Stimulated activated naive CD8-positive, alpha-beta T cell treated with anti-CD3 and anti-CD28 coated beads, Interleukin-15, amount 100 ng/mL, for 72 hours (primary cell): ENCODE results near the gene GAB1.

Experiments
- ATAC-seq: fragments of 150-1000 bp; cut with Tn5 transposase; 2 replicates; pipeline ENCODE4 v1.10.0; 2021; ENCODE audit warnings: mild to moderate bottlenecking, moderate library complexity
- DNase-seq, 2 donors: peaks; one replicate each; pipeline ENCODE4 v3.0.0; 2021 to 2022
- H3K27ac Mint-ChIP-seq, 2 donors: one replicate each; pipeline ENCODE4 v1.8.0; 2022; ENCODE audit warnings: mild to moderate bottlenecking in 2 of 2, mixed read lengths in 2 of 2, moderate library complexity in 2 of 2
- H3K27me3 Mint-ChIP-seq: one replicate; pipeline ENCODE4 v1.8.0; 2022; ENCODE audit warnings: mixed read lengths
- H3K4me1 Mint-ChIP-seq: one replicate; pipeline ENCODE4 v1.8.0; 2022; ENCODE audit warnings: mild to moderate bottlenecking, mixed read lengths
- H3K4me3 Mint-ChIP-seq, 2 donors: one replicate each; pipeline ENCODE4 v1.8.0; 2022; ENCODE audit warnings: mild to moderate bottlenecking in 2 of 2, mixed read lengths in 2 of 2, moderate library complexity in 1 of 2
- H3K9me3 Mint-ChIP-seq, 2 donors: one replicate each; pipeline ENCODE4 v1.8.0; 2022; ENCODE audit warnings: mixed read lengths in 2 of 2

Gene GAB1

DNA sequence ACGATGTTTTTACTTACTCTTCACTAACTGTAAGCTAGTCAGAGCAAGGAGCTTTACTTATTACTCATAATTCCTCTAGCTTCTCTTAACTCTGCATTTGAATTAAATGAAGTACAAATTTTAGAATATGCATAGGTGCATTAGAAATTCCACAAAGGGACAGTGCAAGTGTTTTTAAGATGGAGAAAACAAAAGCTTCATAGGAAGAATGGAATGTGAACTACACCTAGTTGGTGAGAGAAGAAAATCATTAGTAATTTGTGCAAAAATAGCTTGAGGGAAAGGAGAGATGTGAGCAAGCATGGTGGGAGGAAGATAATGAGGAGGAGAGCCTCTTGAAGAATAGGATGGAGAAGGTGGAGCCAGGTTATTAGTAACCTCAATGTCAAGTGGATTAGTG, 99.3 kb downstream of the GAB1 start:
- H3K9me3 Mint-ChIP-seq, result peaks cover 2 to 3% of the 10 kb centered on the region in 2 donors
- H3K4me1 Mint-ChIP-seq, result no peaks in the 10 kb centered on the region
- ATAC-seq, result no peak
- H3K4me3 Mint-ChIP-seq, result no peak overlapping the region
- no peak overlapping the region for H3K27ac Mint-ChIP-seq
- no peaks in the 10 kb centered on the region for H3K27me3 Mint-ChIP-seq
- no peak for DNase-seq

DNA sequence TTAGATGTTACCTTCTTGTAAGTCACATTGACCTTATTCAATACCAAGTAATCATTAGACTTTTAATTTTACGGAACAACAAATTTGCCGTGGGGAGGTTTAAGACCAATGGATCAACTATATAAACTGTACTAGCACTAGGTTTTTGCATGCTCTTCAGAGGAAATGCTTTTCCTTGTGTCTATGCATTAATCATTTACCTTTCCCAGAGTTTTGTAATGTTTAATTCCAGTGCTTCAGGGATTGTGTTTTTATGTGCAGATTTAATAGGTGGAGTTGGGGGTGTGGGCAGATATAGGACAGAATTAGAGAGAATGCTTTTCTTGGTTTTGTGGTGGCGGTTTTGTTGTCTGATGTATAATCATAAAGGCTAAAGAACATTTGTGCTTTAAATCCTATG, 100.8 kb downstream of the GAB1 start:
- Mint-ChIP-seq H3K4me1 (no peaks in the 10 kb centered on the region), H3K4me3 (no peak overlapping the region), H3K27ac (no peak overlapping the region), H3K27me3 (no peaks in the 10 kb centered on the region), H3K9me3 (no peaks in the 10 kb centered on the region)
- no peak for ATAC-seq
- no peak for DNase-seq

DNA sequence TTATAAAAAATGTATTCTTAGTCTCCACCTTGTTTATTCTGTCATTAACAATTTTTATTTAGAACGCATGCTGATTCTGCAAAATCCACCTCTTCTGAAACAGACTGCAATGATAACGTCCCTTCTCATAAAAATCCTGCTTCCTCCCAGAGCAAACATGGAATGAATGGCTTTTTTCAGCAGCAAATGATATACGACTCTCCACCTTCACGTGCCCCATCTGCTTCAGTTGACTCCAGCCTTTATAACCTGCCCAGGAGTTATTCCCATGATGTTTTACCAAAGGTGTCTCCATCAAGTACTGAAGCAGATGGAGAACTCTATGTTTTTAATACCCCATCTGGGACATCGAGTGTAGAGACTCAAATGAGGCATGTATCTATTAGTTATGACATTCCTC, 101.3 kb downstream of the GAB1 start:
- H3K4me3 Mint-ChIP-seq, result no peak overlapping the region
- H3K27ac Mint-ChIP-seq, result no peak overlapping the region
- DNase-seq (no peak), ATAC-seq (no peak)
- no peaks in the 10 kb centered on the region for H3K4me1 Mint-ChIP-seq
- H3K27me3 Mint-ChIP-seq, result no peaks in the 10 kb centered on the region
- no peaks in the 10 kb centered on the region for H3K9me3 Mint-ChIP-seq

DNA sequence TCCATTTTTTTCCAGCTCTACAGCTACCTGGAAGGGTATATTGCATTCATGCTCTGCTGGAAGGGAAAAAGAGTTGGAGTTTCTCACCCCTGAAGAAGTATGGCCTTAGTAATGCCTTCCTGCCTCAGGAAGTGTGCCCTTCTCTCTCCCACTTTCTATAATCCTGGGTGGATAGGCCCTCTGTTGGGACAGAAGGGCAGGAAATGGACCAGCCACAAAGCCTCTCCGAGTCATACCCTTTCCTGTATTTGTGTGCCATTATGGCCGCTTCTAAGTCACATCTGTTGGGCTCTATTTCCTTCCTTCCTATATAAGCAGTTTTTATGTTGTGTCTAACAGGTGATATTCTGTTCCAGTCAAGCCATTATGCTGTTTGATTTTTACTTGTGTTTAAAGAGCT, 102.0 kb downstream of the GAB1 start:
- ATAC-seq (no peak), DNase-seq (no peak)
- Mint-ChIP-seq H3K27ac (no peak overlapping the region), H3K9me3 (no peaks in the 10 kb centered on the region), H3K4me1 (no peaks in the 10 kb centered on the region), H3K4me3 (no peak overlapping the region), H3K27me3 (no peaks in the 10 kb centered on the region)

DNA sequence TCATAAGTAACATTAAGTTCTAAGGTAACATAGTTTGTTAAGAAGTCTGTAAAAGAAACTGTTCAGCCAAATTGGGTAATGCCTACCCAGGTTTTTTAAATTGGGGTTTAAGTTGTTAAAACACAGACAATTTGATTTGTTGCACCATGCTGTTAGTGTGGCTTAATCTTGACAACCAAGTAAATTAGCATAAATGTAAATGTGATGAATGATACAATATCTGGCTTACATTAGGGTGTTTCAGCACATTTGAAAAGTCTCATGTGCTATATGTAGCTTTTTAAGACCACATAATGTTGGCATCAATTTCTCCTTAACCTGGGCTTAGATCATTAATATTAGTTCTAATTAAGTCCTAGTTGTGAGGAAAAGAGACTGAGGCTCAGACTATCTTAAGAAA, 104.4 kb downstream of the GAB1 start:
- ATAC-seq, result no peak
- Mint-ChIP-seq H3K4me1 (no peaks in the 10 kb centered on the region), H3K4me3 (no peak overlapping the region), H3K27me3 (no peaks in the 10 kb centered on the region), H3K27ac (no peak overlapping the region), H3K9me3 (no peaks in the 10 kb centered on the region)
- no peak for DNase-seq

DNA sequence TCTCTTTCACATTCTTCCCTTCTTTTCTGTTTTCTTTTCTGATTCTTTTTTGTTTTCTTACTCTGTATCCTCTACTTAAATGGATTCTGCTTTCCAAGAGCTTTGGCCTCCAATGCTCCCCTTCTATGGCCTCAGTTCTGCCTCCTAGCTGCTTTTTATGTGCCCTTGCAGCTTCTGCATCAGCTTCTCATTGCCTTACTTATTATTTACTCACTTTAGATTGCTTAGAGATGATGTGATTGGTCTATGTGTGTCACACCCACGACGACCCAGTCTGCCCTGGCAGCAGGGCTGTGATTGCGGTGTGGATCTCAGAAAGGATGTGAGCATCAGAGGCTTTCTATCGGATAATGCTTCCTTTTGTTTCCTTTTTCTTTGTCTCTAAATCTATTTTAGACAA, 105.0 kb downstream of the GAB1 start:
- Mint-ChIP-seq H3K9me3 (no peaks in the 10 kb centered on the region), H3K27ac (no peak overlapping the region), H3K4me3 (no peak overlapping the region), H3K27me3 (no peaks in the 10 kb centered on the region), H3K4me1 (no peaks in the 10 kb centered on the region)
- ATAC-seq (no peak), DNase-seq (no peak)

DNA sequence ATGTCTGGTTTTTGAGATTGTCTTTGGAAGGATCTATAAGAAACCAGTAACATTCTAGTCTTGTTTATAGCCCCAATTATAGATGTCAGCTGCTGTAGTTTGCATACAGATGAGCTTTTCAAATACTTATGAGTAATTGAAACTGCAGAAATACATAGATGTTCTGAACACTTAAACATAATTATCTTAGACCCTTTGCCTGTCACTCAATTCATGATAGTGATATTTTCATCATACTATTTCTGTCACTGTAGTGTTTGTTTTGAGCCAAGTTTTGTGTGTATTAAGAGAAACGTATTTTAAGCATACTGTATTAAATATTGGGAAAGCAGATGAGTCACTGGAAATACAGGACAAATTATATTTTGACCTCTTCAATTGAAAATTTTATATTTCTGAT, 107.1 kb downstream of the GAB1 start:
- no peak overlapping the region for H3K4me3 Mint-ChIP-seq
- no peak for DNase-seq
- no peaks in the 10 kb centered on the region for H3K4me1 Mint-ChIP-seq
- ATAC-seq, result no peak
- no peaks in the 10 kb centered on the region for H3K9me3 Mint-ChIP-seq
- H3K27ac Mint-ChIP-seq, result no peak overlapping the region
- no peaks in the 10 kb centered on the region for H3K27me3 Mint-ChIP-seq

DNA sequence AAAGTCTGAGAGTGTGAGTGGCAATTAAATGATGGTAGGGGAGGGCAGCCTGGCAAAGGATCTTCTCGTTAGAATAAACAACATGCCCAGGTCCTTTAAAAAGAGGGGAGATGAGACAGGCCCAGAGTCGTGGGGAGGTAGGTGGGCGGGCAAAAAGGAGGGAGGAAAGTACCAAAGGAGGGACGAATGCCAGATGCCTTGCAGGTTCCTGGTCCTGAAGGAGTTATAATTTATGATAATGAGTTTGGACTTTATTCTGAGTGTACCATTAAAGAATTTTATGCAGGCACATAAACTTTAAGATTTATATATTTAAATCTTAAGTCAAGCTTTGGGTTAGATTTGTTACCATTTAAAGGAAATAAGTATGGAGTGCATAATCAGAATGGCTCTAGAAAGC, 114.5 kb downstream of the GAB1 start:
- Mint-ChIP-seq H3K4me3 (no peak overlapping the region), H3K9me3 (no peaks in the 10 kb centered on the region), H3K27ac (no peak overlapping the region), H3K27me3 (peaks cover 7% of the 10 kb centered on the region), H3K4me1 (no peaks in the 10 kb centered on the region)
- ATAC-seq (no peak), DNase-seq (no peak)

DNA sequence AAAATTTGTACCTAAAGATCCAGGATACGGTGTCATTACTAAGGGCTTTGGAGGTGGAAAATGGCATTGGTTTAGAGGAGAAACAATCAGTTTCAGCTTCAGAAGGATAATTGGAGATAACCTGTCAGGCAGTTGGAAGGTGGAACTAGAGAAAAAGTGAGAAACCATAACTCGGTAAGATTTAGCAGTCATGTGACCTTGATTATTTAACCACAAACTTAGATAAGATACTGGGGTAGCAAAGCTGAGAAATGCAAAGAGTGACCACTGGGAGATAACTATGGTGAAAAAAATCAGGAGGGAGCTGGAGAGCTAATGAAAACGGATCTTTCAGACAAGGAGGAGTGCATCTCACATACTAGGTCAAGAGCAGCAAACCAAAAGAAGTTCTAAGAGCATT, 118.5 kb downstream of the GAB1 start:
- ATAC-seq, result no peak
- H3K9me3 Mint-ChIP-seq, result no peaks in the 10 kb centered on the region
- DNase-seq, result no peak
- H3K4me1 Mint-ChIP-seq, result no peaks in the 10 kb centered on the region
- peaks cover 7% of the 10 kb centered on the region for H3K27me3 Mint-ChIP-seq
- H3K4me3 Mint-ChIP-seq, result no peak overlapping the region
- H3K27ac Mint-ChIP-seq, result no peak overlapping the region

DNA sequence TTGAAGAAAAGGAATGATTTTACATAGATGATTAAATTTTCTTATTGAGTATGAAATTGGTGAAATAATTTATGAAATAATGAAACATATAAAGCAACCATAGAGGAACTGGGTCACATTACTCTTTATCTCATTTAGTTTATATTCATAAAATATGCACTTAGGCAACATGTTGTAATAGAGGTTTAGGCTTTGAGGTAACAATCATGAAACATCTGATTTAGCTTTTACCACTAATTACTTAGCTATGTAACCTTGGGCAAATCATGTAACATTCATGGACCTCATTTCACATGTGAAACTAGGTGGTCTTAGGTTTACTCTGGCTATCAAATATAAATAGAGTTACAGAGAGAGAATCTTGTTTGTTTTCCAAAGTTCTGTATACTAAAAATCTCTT, 122.3 kb downstream of the GAB1 start:
- Mint-ChIP-seq H3K4me1 (no peaks in the 10 kb centered on the region), H3K27me3 (no peaks in the 10 kb centered on the region), H3K27ac (no peak overlapping the region), H3K4me3 (no peak overlapping the region), H3K9me3 (no peaks in the 10 kb centered on the region)
- DNase-seq, result no peak
- ATAC-seq, result no peak

DNA sequence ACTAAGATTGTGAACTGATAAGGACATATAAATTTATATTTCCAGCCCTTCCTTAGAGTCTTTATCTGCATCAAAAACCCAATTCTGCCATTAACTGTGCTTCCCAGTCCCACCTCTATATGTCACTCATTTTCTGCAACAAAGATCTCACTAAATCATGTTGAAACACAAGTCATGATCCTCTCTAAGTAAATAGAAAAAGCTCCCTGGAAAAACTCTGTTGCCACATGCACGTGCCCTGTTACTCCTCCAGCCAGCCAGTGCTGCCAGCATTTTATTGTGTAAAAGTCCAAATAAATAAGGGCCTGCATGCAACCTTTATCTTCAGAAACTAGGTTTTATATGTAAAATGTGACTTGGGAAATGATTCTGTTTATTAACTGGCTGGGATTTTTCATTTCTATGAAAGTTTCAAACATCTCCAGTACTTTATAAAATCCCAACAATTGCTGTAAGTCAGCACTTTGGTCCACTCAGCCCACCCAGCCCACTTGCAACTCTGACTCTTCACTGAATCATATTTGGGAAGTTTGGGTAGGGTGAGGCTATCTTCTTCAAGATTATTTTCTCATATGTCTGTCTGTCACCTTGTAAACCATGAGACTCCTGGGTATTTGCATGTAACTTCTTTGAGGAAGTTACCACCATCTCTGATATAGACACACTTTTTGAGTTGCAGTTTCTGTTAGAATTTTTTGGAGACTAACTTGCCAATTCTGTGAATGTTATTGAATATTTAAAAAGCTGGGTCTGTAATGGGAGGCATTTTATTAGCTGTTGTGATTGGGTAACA, 136.9 kb downstream of the GAB1 start:
- no peak overlapping the region for H3K27ac Mint-ChIP-seq
- H3K27me3 Mint-ChIP-seq, result no peaks in the 10 kb centered on the region
- H3K9me3 Mint-ChIP-seq, result no peaks in the 10 kb centered on the region
- no peak for ATAC-seq
- no peak for DNase-seq
- no peaks in the 10 kb centered on the region for H3K4me1 Mint-ChIP-seq
- no peak overlapping the region for H3K4me3 Mint-ChIP-seq

DNA sequence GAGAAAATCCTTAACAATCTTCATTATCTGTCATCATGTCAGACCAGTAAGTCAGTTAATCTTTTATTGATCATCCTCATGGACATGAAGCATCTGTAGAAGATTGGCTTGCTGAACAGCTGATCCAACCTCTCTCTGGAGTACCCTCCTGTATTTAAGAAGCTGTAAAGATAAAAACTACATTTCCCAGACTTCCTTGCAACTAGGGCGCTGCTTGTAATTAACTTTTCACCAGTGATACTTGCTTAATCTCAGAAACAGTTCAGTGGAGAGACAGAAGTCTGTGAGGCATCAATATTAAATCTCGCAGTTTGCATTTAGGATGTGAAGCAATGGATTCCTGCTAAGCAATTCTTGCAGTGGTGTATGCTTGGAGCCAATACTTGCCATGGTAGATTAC, 140.8 kb downstream of the GAB1 start:
- ATAC-seq, result no peak
- Mint-ChIP-seq H3K4me1 (no peaks in the 10 kb centered on the region), H3K4me3 (no peak overlapping the region), H3K27ac (no peak overlapping the region), H3K27me3 (no peaks in the 10 kb centered on the region), H3K9me3 (no peaks in the 10 kb centered on the region)
- no peak for DNase-seq

DNA sequence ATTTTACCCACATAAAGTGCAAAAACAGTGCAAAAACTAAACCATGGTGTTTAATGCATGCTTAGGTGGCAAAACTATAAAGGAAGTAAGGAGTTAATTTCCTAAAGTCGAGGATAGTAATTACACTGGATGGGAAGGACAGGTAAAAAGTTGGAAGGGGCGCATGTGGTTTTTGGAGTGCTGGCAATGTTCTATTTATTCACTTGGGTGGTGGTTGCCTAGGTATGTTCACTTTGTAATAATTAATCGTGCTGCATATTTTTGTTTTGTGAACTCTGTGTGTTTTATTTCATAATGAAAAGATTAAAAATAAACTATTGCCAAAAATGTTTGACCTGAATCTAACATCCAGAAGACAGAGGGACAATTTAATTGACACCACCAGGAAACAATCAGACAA, 144.7 kb downstream of the GAB1 start:
- Mint-ChIP-seq H3K4me3 (no peak overlapping the region), H3K9me3 (no peaks in the 10 kb centered on the region), H3K27me3 (peaks cover 7% of the 10 kb centered on the region), H3K27ac (no peak overlapping the region), H3K4me1 (no peaks in the 10 kb centered on the region)
- no peak for DNase-seq
- no peak for ATAC-seq

DNA sequence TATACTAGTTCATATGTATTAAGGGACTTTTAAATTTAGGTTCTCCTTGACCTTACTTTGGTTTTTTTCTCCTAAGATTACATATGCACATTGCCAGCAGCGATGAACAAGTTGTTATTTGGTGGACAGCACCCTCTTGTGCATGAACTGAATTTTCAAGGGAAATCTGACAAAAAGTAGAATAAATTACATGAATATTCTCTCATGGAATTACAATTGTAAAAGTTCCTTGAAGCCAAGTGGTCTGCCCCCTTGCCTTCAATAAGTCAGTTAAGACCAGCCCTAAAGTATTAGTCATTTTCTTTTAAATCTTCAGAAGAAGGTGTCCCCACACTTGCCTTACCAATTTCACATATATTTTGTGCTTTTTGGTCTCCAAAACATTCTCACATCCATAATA, 146.2 kb downstream of the GAB1 start:
- Mint-ChIP-seq H3K9me3 (no peaks in the 10 kb centered on the region), H3K4me3 (no peak overlapping the region), H3K27ac (no peak overlapping the region), H3K4me1 (no peaks in the 10 kb centered on the region), H3K27me3 (peaks cover 7% of the 10 kb centered on the region)
- ATAC-seq (no peak), DNase-seq (no peak)

DNA sequence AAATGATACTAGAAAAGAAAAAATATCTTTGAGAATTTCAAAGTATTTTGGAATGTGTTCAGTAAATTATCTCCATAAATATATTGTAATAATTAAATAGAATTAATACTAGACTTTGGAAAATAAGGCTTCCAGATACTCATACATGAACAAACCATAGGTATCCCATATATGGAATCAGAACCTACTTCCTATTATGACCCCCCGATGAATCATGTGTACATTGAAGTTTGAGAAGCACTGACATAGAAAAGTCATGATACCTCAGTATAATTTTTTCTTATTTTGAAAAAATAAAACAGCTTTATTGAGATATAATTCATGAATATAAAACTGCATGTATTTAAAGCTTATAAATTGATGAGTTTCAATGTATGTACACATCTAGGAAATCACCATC, 149.6 kb downstream of the GAB1 start:
- DNase-seq, result no peak
- Mint-ChIP-seq H3K9me3 (no peaks in the 10 kb centered on the region), H3K4me3 (no peak overlapping the region), H3K27ac (no peak overlapping the region), H3K27me3 (peaks cover 7% of the 10 kb centered on the region), H3K4me1 (no peaks in the 10 kb centered on the region)
- ATAC-seq, result no peak

DNA sequence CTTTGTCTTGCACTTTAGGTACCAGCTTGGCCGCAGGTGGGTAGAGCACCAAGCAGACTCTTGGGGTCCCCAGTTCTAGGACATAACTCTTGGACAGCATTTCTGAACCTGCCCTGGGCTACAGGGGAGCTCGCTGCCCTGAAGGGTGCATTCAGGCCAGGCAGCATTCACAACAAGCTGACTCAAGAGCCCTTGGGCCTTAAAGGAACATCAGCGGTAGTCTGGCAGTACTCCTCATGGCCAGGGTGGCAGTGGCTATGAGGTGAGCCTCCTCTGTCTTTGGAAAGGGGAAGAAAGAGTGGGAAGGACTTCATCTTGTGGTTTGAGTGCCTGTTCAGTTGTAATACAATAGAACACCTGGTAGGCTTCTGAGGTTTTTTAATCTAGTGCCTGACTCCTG, 152.0 kb downstream of the GAB1 start:
- DNase-seq (no peak), ATAC-seq (no peak)
- H3K4me3 Mint-ChIP-seq, result no peak overlapping the region
- H3K4me1 Mint-ChIP-seq, result no peaks in the 10 kb centered on the region
- H3K27ac Mint-ChIP-seq, result no peak overlapping the region
- H3K27me3 Mint-ChIP-seq, result peaks cover 7% of the 10 kb centered on the region
- peaks cover 0 to 4% of the 10 kb centered on the region in 2 donors for H3K9me3 Mint-ChIP-seq

DNA sequence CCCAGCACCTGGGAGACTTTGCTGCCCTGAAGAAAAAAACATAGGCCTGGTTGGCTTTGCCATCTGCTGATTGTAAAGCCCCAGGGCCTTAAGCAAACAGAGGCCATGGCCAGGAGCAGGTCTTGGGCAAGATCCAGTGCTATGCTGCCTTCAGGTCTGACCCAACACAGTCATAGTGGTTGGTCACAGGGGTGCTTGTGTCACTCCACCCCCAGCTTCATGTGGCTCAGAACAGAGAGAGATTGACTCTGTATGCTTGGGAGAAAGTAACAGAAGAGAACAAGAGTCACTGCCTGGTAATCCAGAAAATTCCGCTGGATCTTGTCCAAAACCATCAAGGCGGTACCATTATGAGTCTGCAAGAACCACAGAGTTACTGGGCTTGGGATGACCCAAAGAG, 152.4 kb downstream of the GAB1 start:
- DNase-seq (no peak), ATAC-seq (no peak)
- Mint-ChIP-seq H3K9me3 (peaks cover 0 to 6% of the 10 kb centered on the region in 2 donors), H3K27ac (no peak overlapping the region), H3K4me3 (no peak overlapping the region), H3K27me3 (peaks cover 7% of the 10 kb centered on the region), H3K4me1 (no peaks in the 10 kb centered on the region)
